IPS-NIHi11 (cell line): ENCODE measurements around the gene ZNF48.

Source experiments
- DNase-seq: peaks from one replicate; pipeline ENCODE4 v3.0.0; 2012; ENCODE audit warnings: mixed read lengths, low spot score

ZNF48 gene

GRCh38 chr16:30395155-30395991 lies at the start of gene ZNF48:
TSS of gene ZNF48 (plus strand) at chr16:30395420. CDS start at chr16:30395795, 375 bp downstream.
- peak; percentile 87 for DNase-seq

GRCh38 chr16:30346286-30346685 lies 48.9 kb upstream of the ZNF48 start:
- DNase-seq = no peak

- DNase-seq = no peak
These were observed 47.1 kb upstream of the ZNF48 start for GRCh38 chr16:30348113-30348512.

- no peak for DNase-seq
These were observed 46.3 kb upstream of the ZNF48 start for GRCh38 chr16:30348929-30349328.

GRCh38 chr16:30349675-30350074 lies 45.5 kb upstream of the ZNF48 start:
- DNase-seq = no peak

GRCh38 chr16:30350134-30350871 lies 44.9 kb upstream of the ZNF48 start:
- DNase-seq = no peak

GRCh38 chr16:30351001-30351441 lies 44.2 kb upstream of the ZNF48 start:
- DNase-seq = no peak

- DNase-seq = no peak
These were observed 43.4 kb upstream of the ZNF48 start for GRCh38 chr16:30351586-30352419.

GRCh38 chr16:30352488-30353401 lies 42.5 kb upstream of the ZNF48 start:
- no peak for DNase-seq

GRCh38 chr16:30353438-30354129 lies 41.6 kb upstream of the ZNF48 start:
- DNase-seq = no peak

GRCh38 chr16:30354423-30355143 lies 40.6 kb upstream of the ZNF48 start:
- DNase-seq = peak; percentile 62

GRCh38 chr16:30355144-30355953 lies 39.9 kb upstream of the ZNF48 start, which contains the start of gene CD2BP2:
TSS of gene CD2BP2 (minus strand) at chr16:30355308. CDS start at chr16:30354681, 627 bp downstream.
- DNase-seq = peak; percentile 93

- no peak for DNase-seq
These were observed 39.3 kb upstream of the ZNF48 start for GRCh38 chr16:30355954-30356308.

GRCh38 chr16:30356401-30357084 lies 38.7 kb upstream of the ZNF48 start:
- no peak for DNase-seq

- DNase-seq = no peak
These were observed 38.0 kb upstream of the ZNF48 start for GRCh38 chr16:30357085-30357714.

- no peak for DNase-seq
These were observed 37.3 kb upstream of the ZNF48 start for GRCh38 chr16:30357715-30358576.

- DNase-seq = no peak
These were observed 36.7 kb upstream of the ZNF48 start for GRCh38 chr16:30358577-30358936.
